DND-41 (cell line): ENCODE measurements around the gene MYO1B.

Experiments
- ATAC-seq: fragments of 200-7000 bp; cut with Tn5 transposase; 3 replicates; pipeline ENCODE4 v1.9.1; 2021; ENCODE audit warnings: low read depth; ENCODE audit not compliant: insufficient read depth
- DNase-seq: peaks from one replicate; pipeline ENCODE4 v3.0.0-alpha.2; 2020
- H2AFZ ChIP-seq: 2 replicates; pipeline ENCODE4 v1.6.0; 2012; ENCODE audit warnings: low read depth, low read length
- H3K27ac ChIP-seq: 2 replicates; pipeline ENCODE4 v1.5.1; 2012; ENCODE audit warnings: low read length, inconsistent platforms
- H3K27me3 ChIP-seq: fragments of 200-600 bp; sonication (generic); 2 replicates; pipeline ENCODE4 v1.6.0; 2012; ENCODE audit warnings: low read length, mild to moderate bottlenecking, inconsistent platforms; ENCODE audit not compliant: insufficient read depth, poor library complexity
- H3K36me3 ChIP-seq: 2 replicates; pipeline ENCODE4 v1.5.1; 2012; ENCODE audit warnings: low read length, inconsistent platforms; ENCODE audit not compliant: insufficient read depth
- H3K4me1 ChIP-seq: 2 replicates; pipeline ENCODE4 v1.5.1; 2012; ENCODE audit warnings: mild to moderate bottlenecking, low read length; ENCODE audit not compliant: insufficient read depth
- H3K4me2 ChIP-seq: 2 replicates; pipeline ENCODE4 v1.6.0; 2012; ENCODE audit warnings: mild to moderate bottlenecking, moderate library complexity, low read length, inconsistent platforms; ENCODE audit not compliant: insufficient read depth
- H3K4me3 ChIP-seq, 2 experiments: fragments of 200-600 bp in 1 of 2; shearing (Covaris generic) in 1 of 2; 2 replicates each; pipeline ENCODE4 v1.5.1; 2012 to 2016; ENCODE audit warnings: inconsistent platforms in 2 of 2, low read length in 2 of 2, mild to moderate bottlenecking in 2 of 2, low read depth in 1 of 2, moderate library complexity in 1 of 2
- H3K79me2 ChIP-seq: 2 replicates; pipeline ENCODE4 v1.6.0; 2012; ENCODE audit warnings: low read length, inconsistent platforms; ENCODE audit not compliant: insufficient read depth
- H3K9ac ChIP-seq: 2 replicates; pipeline ENCODE4 v1.6.0; 2012; ENCODE audit warnings: low read depth, mild to moderate bottlenecking, inconsistent platforms, low read length, moderate library complexity
- H3K9me3 ChIP-seq: 2 replicates; pipeline ENCODE4 v1.5.1; 2012; ENCODE audit warnings: low read length, moderate library complexity, mild to moderate bottlenecking, inconsistent platforms; ENCODE audit not compliant: insufficient read depth, severe bottlenecking
- H4K20me1 ChIP-seq: 2 replicates; pipeline ENCODE4 v1.6.0; 2012; ENCODE audit warnings: low read length; ENCODE audit not compliant: insufficient read depth
- CTCF ChIP-seq: IDR thresholded peaks from 2 replicates; pipeline ENCODE4 v1.5.1; 2012; ENCODE audit warnings: borderline replicate concordance, low read length, moderate library complexity, mild to moderate bottlenecking; ENCODE audit not compliant: poor library complexity, severe bottlenecking; ENCODE audit errors: extremely low read depth
- EZH2 ChIP-seq: IDR thresholded peaks from 3 replicates; pipeline ENCODE4 v1.6.1; 2012; ENCODE audit warnings: borderline replicate concordance, low read depth, mild to moderate bottlenecking, moderate library complexity, low read length, inconsistent platforms; ENCODE audit not compliant: severe bottlenecking

Gene MYO1B

GRCh38 chr2:191312662-191313061 is 67.5 kb downstream of the MYO1B start:
- DNase-seq (no peak), ATAC-seq (no peak)
- Histone ChIP-seq H3K4me2 (no peak overlapping the region), H3K79me2 (no peaks in the 10 kb centered on the region), H3K9me3 (no peaks in the 10 kb centered on the region), H3K4me3 (no peak overlapping the region), H3K4me1 (peaks cover under 1% of the 10 kb centered on the region; the same call in 1 of the 2 replicates), H3K9ac (no peak overlapping the region), H4K20me1 (no peaks in the 10 kb centered on the region), H2AFZ (no peak overlapping the region), H3K36me3 (no peaks in the 10 kb centered on the region), H3K27me3 (no peaks in the 10 kb centered on the region), H3K27ac (no peak overlapping the region)
- no peak for TF ChIP-seq EZH2
- no peak for TF ChIP-seq CTCF

GRCh38 chr2:191314697-191315364 is 69.6 kb downstream of the MYO1B start:
- Histone ChIP-seq H3K36me3 (no peaks in the 10 kb centered on the region), H3K4me1 (peaks cover 19% of the 10 kb centered on the region), H3K27ac (no peak overlapping the region), H3K27me3 (no peaks in the 10 kb centered on the region), H3K4me2 (no peak overlapping the region), H2AFZ (no peak overlapping the region), H3K9ac (no peak overlapping the region), H3K9me3 (no peaks in the 10 kb centered on the region), H3K4me3 (no peak overlapping the region), H4K20me1 (no peaks in the 10 kb centered on the region), H3K79me2 (no peaks in the 10 kb centered on the region)
- no peak for DNase-seq
- ATAC-seq = no peak
- TF ChIP-seq CTCF = no peak
- no peak for TF ChIP-seq EZH2

GRCh38 chr2:191315365-191315752 is 70.2 kb downstream of the MYO1B start:
- TF ChIP-seq CTCF (no peak), EZH2 (no peak)
- H3K27ac ChIP-seq = no peak overlapping the region
- no peak overlapping the region for H2AFZ ChIP-seq
- H3K27me3 ChIP-seq = no peaks in the 10 kb centered on the region
- peaks cover 19% of the 10 kb centered on the region for H3K4me1 ChIP-seq
- H4K20me1 ChIP-seq = no peaks in the 10 kb centered on the region
- H3K9ac ChIP-seq = no peak overlapping the region
- no peak overlapping the region for H3K4me2 ChIP-seq
- H3K9me3 ChIP-seq = no peaks in the 10 kb centered on the region
- H3K36me3 ChIP-seq = no peaks in the 10 kb centered on the region
- DNase-seq (no peak), ATAC-seq (no peak)
- H3K4me3 ChIP-seq = no peak overlapping the region
- H3K79me2 ChIP-seq = no peaks in the 10 kb centered on the region
